Coronary artery (tissue), 2 donors: ENCODE results near the gene CIP2A.

Source experiments
- DNase-seq: peaks from one replicate; pipeline ENCODE4 v3.0.0-alpha.2; 2017; ENCODE audit warnings: low spot score
- H3K27ac ChIP-seq, 2 donors: fragments of 200-600 bp; sonication (generic); one replicate each; pipeline ENCODE4 v1.5.1; 2016 to 2019
- H3K4me3 ChIP-seq: fragments of 200-600 bp; sonication (generic); 2 replicates; pipeline ENCODE4 v1.5.1; 2016; ENCODE audit warnings: mild to moderate bottlenecking, moderate library complexity
- CTCF ChIP-seq: fragments of 200-600 bp; sonication (generic); IDR thresholded peaks from one replicate; pipeline ENCODE4 v1.5.1; 2019; ENCODE audit warnings: antibody characterized with exemption

Gene CIP2A

GRCh38 chr3:108552267-108553159 is 36.7 kb downstream of the CIP2A start:
- TF ChIP-seq CTCF, result no peak
- no peak overlapping the region for H3K27ac ChIP-seq
- H3K4me3 ChIP-seq, result peak overlapping the region; percentile 2
- no peak for DNase-seq

DNA sequence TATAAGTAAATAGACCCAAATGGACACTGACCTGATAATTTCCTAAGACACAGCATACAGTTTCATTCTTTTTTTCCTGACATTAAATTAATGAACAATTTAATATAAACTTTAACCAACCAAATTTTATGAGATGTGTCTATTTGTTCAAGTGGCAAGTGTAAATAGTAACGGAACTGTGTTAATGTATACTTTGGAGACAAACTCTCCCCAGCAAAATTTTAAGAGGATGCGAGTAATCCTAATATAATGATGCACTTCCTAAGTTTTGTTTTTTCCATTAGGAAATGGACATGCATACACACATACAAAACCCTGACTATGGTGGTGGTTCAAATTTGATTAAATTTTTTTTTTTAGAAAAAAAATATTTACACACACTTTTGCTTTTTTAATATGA is 40.4 kb downstream of the CIP2A start:
- no peak for DNase-seq
- no peak for TF ChIP-seq CTCF
- H3K4me3 ChIP-seq, result no peak overlapping the region
- no peak overlapping the region for H3K27ac ChIP-seq

DNA sequence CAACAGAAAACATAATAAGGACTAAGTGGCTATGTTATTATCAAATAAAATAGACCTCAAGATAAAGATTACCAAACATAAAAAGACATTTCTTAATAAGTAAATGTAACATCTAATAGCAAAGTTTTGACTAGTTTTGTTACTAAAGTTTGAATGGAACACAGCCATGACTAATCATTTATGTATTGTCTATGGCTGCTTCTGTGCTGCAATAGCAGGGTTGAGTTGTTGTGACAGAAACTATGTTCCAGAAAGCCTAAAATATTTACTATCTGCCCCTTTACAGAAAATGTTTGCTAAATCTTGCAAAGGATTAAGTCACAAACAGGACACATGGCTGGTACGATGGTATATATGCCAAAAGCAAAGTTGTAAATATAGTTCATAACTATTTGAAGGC is 40.9 kb downstream of the CIP2A start:
- no peak for TF ChIP-seq CTCF
- Histone ChIP-seq H3K4me3 (no peak overlapping the region), H3K27ac (no peak overlapping the region)
- no peak for DNase-seq

- DNase-seq, result no peak
- H3K4me3 ChIP-seq, result peak overlapping the region; percentile 57
- peak overlapping the region in 1 of 2 donors; percentile 1 for H3K27ac ChIP-seq
- TF ChIP-seq CTCF, result no peak
Measured at GRCh38 chr3:108546692-108547091, 42.5 kb downstream of the CIP2A start.

DNA sequence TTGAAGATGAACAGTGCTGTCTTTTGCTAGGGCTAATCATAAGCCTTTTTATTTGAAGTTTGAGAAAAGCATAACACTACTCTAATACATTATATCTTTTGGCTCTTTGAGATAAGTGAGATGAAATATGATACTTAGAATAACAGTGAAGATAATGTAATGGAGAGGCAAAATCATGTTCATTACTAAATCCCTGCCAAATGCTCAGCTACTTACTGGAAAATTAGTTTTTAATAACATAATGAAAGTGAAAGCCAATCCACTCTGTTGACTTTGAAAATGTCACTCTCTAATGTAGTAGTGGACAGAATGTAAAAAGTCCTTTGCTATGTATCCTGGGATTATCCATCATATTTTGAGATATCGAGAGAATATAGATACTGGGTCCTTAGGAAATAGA is 43.0 kb downstream of the CIP2A start:
- Histone ChIP-seq H3K27ac (peak overlapping the region in 1 of 2 donors; percentile 1), H3K4me3 (peak overlapping the region; percentile 57)
- no peak for TF ChIP-seq CTCF
- DNase-seq, result no peak

DNA sequence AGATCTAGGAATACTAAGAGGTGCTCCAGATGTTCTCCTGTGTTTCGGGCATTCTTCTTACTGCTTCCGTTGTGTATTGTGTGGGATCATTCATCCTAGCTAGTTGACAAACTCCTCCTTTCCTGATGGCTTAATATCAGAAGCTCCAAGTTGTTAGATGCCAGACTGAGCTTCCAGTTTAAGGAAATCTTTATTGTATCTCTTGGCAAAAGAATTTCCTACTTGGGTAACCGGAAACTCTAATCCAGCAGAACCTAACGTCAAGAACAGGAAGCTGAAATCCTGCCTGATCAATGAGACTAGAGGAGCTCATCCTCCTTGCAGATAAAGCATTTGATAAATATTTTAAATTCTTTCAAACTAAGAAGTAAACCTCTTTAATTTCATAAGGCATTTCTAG is 51.2 kb downstream of the CIP2A start:
- DNase-seq, result no peak
- no peak overlapping the region for H3K4me3 ChIP-seq
- TF ChIP-seq CTCF, result no peak
- H3K27ac ChIP-seq, result no peak overlapping the region
